NCI-H1105 (cell line): Measurements from ENCODE around the gene PUSL1.

ENCODE experiments used
- DNase-seq: peaks from one replicate; lab custom pipeline; 2025; lab: John Stamatoyannopoulos, UW

The PUSL1 gene

DNA sequence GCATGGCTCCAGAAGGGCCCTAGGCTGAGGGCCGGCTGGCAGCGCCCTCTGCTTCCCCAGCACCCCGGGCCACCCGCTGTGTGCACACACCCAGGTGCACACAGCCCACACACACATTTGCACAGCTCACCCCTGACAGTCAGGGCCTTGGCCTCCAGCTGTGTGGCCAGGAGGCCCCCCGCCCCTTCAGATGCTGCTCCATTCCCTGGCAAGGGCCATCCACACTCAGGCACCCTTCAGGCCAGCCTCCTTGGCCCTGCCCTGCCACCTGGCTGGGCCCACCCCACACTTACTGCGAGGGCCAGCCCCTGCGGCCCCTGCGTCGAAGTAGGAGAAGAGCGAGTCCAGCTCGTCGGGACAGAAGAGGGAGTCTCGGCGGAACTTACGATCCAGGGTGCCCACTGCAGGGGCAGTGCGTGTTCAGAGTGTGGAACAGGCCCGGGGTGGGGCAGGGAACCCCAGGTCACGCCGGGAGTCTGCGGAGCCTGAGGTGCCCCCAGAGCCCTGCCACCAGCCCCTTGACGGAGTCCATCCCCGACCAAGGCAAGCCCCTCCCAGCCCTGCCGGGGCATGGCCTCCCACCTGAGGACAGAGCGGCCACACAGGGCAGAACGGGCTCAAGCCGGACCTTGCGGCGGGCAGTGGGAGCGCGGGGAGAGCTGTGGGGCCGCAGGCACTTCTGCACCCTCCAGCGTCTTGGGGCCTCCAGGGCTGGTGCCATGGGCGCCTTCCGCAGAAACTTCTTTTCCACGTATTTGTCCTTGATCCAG, 13.1 kb upstream of the PUSL1 start:
- DNase-seq = no peak

DNA sequence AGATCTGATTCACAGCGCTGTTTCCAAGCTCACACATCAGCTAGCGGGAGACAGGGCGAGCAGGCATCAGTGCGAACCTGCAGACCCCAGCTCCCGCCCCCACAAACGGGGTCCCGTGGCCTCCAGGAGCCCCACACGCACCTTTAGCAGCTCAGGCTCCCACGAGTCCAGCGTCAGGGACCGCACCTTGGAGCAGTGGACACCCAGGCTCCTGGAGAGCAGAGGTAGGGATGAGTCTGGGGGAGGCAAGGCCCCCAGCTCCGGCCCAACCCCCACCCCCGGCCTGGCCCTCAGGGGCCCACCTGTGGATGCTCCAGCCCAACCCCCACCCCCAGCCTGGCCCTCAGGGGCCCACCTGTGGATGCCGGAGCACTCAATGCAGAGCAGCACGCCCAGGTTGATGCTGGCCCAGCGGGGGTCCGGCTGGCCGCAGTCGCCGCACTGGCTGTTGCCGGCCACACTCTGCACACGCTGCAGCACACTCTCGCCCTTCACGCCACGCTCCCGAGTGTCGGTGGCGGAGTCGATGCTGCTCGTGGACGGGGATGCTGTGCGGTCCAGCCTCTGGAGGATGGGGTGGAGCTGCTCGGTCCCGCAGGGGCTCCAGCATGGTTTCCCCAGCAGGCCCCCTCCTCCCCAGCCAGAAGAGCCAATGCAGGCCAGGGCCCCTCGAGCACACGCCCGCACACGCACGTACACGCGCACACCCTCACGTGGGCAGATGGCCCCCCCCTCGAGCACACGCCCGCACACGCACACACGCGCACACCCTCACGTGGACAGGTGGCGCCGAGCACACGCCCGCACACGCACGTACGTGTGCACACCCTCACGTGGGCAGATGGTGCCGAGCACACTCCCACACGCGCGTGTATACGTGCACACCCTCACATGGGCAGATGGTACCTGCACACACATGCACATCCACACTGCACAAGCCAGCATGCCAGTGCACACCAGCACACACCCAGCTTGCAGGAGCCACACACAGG, 12.0 kb upstream of the PUSL1 start:
- DNase-seq = no peak

DNA sequence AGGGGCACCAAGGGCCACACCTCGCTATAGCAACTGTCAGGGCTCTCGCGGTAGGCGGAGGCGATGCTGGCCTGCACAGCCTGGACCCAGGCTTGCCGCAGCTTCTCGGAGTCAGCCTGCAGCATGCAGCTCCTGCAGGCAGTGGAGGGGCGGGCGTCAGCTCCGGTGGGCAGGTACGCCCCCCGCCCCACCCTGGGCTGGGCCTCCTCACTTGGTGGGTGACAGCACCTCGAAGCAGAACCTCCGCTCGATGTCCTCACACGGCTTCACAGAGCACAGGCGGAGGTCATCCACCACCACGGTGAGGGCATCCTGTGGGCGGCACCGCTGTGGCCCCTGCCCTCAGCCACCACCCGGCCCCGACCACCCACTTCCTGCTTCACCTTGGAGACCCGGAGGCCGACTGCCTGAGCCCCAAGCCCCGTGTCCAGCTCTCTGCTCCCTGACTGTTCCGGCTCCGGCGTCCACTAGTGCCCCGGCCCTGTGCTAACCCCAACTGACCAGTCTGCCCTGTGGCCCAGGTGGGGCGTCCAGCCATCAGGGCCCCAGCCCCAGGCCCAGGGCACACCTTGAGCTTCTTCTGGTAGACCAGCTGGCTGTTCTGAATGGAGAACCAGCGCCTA, 10.5 kb upstream of the PUSL1 start:
- DNase-seq = no peak

DNA sequence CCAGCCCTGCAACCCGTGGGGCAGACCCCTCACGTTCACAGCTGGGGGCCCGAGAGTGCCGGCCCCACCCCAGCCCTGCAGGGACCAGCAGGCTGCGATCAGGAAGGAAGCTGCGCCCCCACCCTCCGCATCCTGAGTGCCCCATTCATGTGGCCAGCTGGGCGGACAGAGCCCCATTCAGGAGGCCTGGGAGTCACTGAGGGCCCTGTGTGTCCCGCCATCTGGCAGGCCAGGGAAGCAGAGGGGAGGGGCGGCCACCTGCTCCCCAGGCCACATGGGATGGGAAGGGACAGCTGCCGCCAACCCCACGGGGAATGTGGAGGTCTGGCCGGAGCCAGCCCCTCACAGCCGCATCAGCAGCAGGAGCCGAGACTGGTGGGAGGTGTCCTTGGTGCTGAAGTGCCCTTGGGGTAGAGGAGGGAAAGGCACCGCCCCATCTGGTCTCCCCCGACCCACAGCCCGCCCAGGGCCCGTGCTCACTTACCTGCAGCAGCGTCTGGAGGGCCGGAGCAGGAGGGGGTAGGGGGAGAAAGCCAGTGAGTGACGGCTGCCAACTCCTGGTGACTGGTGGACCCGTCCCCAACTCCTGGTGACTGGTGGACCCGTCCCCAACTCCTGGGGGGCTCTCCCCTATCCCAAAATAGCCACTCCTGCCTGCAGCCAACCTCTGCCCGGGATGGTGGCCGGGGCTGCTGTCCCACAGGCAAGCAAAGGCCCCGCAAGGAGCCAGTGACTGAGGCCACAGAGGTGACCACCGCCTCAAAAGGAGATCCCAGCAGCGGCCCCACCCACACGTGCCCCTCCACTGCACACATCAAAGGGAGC, 9.3 kb upstream of the PUSL1 start:
- DNase-seq = no peak

DNA sequence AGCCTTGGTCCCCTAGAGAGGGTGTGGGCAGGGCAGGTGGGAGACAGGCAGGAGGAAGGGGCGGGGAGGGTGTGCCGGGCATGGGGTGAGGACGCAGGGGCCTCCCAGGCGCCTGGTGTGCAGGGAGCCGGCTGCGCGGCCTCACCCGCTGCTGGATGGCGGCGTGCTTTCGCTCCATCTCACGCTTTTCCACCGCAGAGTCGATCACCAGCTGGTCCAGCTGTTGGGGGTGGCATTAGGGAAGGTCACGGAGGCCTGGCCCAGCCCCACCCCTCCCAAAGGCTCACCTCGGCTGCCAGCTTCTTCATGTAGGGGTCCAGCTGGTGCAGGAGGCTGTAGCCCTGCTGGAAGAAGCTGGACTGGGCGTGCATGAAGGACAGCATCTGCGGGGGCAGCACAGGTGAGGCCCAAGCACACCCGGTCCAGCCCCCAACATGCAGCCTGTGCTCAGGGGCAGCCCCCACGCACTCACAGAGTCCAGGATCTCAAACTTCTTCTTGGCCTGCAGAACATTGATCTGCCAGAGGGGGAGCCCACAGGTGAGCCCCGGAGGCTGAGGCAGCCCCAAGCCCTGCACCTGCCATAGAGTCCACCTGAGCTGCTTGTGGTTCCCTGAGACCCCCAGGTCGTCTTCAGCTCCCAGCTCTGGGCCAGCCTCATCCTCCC, 8.6 kb upstream of the PUSL1 start:
- no peak for DNase-seq

DNA sequence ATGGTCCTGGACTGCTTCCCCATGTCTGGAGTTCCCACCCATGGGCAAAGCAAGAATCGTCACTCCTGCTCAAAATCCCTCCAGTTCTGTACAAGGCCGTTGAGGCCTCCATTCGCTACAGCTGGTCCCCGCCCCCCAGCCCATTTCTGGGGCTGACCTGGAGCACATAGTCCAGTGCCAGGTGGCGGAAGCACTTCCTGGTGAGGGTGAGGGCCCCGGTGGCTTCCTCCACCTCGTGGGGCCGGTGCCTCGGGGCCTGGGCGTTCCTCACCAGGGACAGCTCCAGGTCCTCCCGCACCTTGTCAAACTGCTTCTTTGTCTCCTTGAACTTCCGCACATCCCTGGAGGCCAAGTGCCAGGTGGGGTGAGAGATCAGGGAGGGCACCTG, 8.1 kb upstream of the PUSL1 start:
- no peak for DNase-seq

DNA sequence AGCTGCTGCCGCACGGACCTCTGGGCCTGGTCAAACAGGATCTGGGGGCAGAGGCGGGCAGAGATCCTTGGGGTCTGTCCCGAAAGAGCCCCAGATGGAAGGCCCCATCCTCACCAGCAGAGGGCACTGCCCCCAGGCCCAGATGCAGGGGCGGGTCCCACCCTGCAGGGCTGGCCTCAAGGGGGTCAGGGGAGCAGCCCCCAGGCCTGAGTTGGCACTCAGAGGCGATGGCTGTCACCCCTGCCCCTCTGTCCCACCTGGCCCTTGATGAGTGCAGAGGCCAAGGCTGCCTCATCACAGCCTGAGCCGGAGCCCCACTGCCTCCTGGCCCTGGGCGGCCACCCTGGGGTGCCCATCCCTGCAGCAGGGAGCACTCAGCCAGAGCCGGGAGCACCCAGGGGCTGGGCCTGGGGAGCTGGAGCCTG, 6.4 kb upstream of the PUSL1 start:
- DNase-seq = no peak

DNA sequence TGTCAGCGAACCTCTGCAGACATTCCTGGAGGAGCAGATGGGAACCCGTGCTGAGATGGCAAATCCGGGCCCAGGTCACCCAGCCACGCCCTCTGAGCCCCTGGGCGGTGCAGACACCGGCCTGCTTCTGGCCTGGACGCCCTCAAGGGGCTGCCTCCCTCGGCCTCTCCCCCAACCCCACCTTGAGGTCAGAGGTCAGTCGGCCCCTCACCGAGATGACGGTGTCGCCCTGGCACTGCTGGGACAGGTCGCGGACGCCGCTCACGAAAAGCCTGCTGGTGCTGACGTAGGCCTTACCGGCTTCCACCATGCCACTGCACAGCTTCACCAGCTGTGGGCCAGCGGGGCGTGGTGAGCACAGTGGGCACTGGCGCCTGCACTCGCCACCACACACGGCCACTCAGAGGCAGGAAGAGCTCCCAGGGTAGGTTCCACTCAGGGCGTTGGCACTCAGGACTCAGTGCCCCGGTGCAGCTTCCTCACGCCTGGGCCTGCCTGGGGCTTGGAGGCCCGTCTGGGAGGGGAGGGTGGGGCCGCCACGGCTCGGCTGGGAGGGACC, 5.4 kb upstream of the PUSL1 start:
- no peak for DNase-seq

DNA sequence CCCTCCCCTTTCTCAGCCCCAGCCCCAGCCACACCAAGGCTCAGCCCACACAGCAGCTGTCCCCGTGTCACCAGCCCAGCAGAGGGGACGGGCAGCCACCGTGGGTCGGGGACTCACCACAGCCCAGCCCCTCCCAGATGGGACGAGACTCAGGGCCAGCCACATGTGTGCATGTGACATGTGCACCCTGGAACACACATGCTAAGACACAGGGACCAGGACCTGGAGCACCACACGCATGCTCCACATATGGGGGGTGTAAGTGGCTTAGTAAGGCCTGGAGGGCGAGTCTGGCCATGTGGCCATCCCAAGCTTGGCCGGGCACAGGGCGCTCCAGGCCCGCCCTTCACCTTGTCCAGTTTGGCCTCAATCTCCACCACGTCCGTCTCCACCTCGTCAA, 4.7 kb upstream of the PUSL1 start:
- no peak for DNase-seq

DNA sequence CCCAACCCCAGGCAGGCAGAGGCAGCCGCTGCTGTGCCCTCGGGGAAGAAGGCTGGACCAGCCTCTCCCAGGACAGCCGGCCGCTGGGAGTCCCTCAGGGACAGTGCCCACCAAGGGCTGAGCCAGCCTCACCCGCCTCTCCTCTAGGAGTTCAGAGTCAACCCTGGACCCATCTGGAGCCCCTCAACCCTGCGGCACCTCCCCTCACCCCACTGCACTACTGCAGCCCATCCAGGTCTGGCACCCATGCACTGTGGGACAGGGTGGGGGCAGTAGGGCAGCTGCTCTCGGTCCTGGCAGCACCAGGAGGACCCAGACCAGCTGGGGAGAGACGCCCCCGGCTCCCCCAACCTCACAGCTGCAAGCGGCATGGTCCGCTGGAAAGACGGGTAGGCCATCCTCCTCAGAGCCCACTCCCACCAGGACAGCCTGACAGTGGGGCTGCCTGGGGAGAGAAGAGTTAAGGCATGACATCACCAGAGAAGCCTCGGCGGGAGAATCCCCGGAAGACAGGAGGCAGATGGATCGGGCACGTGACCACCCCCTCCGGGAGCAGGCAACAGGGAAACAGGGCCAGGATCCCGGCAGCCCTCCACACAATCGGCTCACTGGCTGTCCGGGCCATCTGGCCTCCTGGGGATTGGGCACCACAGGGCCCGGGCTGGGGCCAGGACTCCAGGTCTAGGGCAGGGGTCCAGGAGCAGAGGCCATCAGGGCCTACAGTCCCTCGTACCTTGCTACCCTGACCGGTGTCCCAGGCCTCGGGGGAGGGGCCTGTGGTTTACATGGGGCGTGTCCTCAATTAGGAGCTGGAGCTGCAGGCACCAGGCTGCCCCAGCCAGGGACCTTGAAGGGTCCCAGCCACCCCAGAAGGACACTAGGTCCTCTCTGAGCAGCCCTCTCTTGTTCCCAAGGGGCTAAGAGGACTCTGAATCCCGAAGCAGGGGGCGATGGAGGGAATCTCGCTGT, 3.8 kb upstream of the PUSL1 start:
- peak; percentile 24 for DNase-seq

DNA sequence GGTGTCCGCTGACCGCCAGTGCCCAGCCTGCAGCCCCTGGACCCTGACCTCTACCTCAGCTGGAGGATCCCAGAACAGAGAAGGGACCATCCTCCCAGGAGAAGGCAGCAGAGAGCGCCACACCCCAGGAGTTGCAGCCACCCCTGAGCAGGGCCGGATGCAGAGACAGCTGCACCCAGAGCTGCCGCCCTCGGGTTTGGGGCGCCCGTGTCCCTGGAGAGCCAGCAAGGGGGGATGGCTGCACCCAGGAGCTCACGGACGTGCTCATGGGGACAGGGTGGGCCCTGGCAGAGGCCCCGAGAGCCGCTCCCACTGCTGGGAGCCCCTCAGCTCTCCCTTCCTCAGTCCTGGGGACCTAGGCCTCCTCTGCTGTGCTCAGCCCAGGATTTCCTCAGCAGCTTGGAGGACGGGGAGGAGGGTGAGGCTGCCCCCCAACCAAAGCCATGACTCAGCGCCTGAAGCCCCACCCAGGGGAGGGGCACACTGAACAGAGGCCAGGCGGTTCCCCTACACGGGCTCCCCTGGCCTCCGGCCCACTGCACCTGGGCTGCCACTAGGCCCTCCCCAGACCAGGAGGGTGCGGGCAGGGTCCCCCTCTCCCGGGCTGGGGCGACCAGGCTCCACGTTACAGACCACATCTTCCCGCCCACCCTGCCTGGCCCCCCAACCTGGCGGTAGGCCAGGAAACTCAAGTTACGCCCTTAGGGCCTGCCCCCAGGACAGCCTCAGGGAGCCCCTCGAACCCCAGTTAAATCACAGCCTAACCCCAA, 2.9 kb upstream of the PUSL1 start:
- no peak for DNase-seq

DNA sequence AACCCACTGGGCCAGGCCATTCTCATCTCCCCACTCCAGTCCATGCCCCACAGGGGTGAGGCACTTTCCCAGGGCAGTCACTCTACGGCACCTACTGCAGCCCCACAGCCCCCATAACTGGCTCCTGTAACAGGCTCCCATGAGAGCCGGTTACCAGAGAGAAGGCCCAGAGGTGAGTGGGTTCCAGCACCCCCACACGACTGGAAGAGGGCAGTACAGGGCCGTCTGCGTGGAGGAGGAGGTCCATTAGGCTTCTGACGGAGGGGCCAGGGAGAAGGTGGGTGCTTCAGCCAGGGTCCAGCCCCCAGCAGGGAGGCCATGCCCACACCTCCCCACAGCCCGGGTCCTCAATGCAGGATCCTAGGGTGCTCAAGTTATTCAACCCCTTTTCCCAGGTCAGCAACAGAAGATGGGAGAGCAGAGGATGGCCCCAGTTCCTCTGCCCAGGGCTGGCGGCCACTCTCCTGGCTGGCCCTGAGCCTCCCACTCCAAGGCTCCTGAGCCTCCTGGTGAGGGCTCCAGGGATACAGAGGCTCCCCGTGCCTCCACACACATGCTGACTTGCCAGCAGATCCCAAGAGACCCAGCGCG, 2.2 kb upstream of the PUSL1 start:
- no peak for DNase-seq

DNA sequence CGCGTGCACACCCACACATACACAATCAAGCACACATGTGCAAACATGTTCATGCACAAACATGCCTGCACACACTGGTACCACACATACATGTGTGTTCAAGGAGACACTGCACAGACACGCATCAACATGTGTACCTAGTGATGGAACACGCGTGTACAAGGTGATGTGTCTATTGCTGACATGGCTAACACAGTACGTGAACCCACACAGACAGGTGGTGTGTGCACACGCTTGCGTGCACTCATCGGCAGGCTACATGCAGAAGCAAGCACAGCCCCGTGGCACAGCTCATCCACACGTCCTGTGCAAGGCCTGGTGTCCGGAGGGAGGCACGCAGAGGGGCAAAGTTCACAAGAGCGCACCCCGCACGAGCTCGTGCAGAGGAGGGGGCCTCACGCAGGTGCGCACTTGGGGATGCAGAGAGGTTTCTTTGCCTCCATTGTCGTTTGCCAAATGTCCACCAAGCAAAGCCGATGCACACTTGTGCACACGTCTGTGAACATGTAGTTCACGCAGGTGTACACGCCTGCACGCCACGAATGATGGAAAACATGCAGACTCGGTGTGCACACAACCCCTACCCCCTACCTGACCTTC, 1.6 kb upstream of the PUSL1 start:
- DNase-seq = no peak

DNA sequence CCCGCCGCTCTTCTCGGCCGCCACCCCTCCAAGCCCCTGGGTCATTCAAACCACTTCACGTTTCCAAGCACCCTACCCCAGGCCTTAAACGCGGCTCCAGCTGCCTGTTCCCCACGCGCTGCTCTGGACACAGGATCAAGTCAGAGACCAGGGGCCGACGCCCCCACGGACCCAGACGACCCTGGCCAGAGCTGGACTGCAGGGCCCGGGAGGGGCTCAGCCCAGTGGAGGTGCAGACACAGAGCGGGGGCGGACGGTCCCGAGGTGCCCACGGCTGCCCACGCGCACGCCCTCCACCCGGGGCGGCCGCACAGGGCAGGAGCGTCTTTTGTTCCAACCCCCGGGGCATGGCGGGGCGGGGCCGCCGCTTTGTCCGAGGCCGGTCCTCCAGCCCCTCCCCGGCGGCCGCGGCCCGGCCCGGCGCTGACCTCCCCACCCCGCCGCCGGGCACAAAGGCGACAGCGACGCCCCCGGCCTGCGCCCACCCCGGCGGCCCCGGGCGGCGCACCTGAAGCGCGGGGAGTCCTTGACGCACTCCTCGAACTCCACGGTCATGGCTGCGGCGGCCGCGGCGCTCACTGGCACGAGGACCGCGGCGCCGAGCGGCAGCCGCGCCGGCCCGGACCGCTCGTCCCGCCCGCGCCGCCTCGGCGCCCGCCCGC, 1.0 kb upstream of the PUSL1 start:
- no peak for DNase-seq

DNA sequence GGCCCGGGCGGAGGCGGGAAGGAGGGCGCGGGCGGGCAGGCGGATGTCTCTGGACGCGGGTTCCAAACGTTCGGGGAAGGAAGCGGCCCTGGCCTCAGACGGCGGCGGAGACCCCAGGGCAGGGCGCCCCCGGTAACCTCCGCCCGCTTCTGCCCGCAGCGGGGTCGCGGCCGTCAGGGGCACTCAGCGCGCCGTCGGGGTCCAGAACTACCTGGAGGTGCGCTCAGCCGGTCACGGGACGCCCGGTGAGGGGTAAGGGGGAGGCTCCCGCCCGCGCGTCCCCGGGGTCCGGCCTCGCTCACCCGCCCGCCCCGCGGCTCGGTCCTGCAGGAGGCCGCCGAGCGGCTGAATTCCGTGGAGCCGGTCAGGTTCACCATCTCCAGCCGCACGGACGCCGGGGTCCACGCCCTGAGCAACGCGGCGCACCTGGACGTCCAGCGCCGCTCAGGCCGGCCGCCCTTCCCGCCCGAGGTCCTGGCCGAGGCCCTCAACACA, 406 bp downstream of the PUSL1 start:
- DNase-seq = no peak

DNA sequence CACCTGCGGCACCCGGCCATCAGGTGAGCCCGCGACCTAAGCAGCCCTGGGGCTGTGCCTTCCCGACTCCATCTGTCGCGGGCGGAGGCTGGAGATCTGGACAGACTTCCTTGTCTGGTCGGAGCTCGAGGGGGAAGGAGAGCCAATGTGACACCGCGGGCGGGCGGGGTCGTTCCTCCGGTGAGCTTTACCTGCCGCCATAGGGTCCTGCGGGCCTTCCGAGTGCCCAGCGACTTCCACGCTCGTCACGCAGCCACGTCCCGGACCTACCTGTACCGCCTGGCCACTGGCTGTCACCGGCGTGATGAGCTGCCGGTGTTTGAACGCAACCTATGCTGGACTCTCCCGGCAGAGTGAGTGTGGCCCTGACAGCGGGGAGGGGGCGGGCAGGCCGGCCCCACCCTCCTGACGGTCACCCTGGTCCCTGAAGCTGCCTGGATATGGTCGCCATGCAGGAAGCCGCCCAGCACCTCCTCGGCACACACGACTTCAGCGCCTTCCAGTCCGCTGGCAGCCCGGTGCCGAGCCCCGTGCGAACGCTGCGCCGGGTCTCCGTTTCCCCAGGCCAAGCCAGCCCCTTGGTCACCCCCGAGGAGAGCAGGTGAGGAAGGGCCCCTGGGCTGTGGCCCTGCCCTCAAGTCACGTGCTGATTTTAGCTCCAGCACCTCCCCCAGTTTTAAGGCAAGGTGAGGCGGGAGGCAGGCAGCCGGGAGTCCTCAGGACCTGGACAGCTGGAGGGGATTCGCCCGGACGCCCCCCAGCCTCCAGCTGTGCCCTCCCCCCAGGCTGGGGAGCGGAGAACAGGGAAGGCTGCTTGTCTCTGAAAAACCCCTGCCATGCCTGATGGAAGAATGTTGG, 1.1 kb downstream of the PUSL1 start:
- DNase-seq = peak; percentile 20

DNA sequence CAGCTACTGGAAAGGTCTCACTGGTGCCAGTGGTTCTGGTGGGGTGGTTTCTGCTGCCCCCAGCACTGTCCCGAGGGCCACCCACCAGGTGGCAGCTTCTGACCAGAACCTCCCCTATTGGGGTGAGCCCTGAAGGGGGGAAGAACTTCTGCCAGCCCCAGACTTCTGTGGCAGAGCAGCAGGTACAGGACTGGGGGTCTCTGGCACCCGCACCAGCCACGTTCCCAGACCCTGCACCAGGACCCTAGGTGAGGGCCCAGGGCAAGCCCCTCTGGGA, 1.6 kb downstream of the PUSL1 start:
- no peak for DNase-seq
